H1 (cell line): ENCODE measurements around the gene SMAD7. TPM values are rescaled to one million over a fixed set of nuclear protein-coding genes. Genes with fewer than 3 reads are reported as not detected.

Experiments
- CTCF ChIA-PET: fragments of 300-600 bp; sonication (Branson Sonifier 250); formaldehyde crosslinking; loops from one replicate; lab custom pipeline; 2021; ENCODE audit not compliant: partially characterized antibody; lab: Charles Lee
- POLR2A ChIA-PET: fragments of 300-600 bp; sonication (Branson Sonifier 250); formaldehyde crosslinking; loops from one replicate; lab custom pipeline; 2021; ENCODE audit warnings: inconsistent platforms; ENCODE audit not compliant: partially characterized antibody; lab: Charles Lee
- DNase-seq, 2 experiments: peaks; one replicate each; pipeline versions ENCODE4 v3.0.0 to v3.0.0-alpha.2; 2010 to 2022; ENCODE audit warnings: low spot score in 2 of 2, low read depth in 1 of 2, mixed read lengths in 1 of 2
- FAIRE-seq: peaks from 2 replicates; lab custom pipeline; 2011; peaks lifted over from hg19 to GRCh38; lab: Jason Lieb, UNC
- H2AFZ ChIP-seq: 2 replicates; pipeline ENCODE4 v1.8.1; 2012; ENCODE audit warnings: low read length, inconsistent platforms
- H2AK5ac ChIP-seq: 2 replicates; pipeline ENCODE4 v1.6.1; 2013; ENCODE audit warnings: low read depth, low read length
- H2BK120ac ChIP-seq: replicated peaks from 2 replicates; pipeline ENCODE3; 2013; ENCODE audit warnings: low read depth, low read length, inconsistent platforms
- H2BK12ac ChIP-seq: 2 replicates; pipeline ENCODE4 v1.6.1; 2013; ENCODE audit warnings: low read depth, low read length
- H2BK15ac ChIP-seq: 2 replicates; pipeline ENCODE4 v1.6.1; 2013; ENCODE audit warnings: low read length
- H2BK20ac ChIP-seq: 2 replicates; pipeline ENCODE4 v1.6.1; 2013; ENCODE audit warnings: low read length
- H2BK5ac ChIP-seq: 2 replicates; pipeline ENCODE4 v1.6.1; 2013; ENCODE audit warnings: low read depth, low read length
- H3K14ac ChIP-seq: 2 replicates; pipeline ENCODE4 v1.6.1; 2013; ENCODE audit warnings: inconsistent platforms; ENCODE audit not compliant: insufficient read length
- H3K18ac ChIP-seq: 2 replicates; pipeline ENCODE4 v1.6.1; 2013; ENCODE audit warnings: low read length; ENCODE audit errors: extremely low read depth
- H3K23ac ChIP-seq: 2 replicates; pipeline ENCODE4 v1.6.1; 2013; ENCODE audit warnings: inconsistent platforms; ENCODE audit not compliant: insufficient read length
- H3K23me2 ChIP-seq: 2 replicates; pipeline ENCODE4 v1.6.1; 2013; ENCODE audit warnings: low read depth, low read length
- H3K27ac ChIP-seq: 2 replicates; pipeline ENCODE4 v1.6.1; 2011; ENCODE audit warnings: low read depth, low read length, inconsistent platforms
- H3K27me3 ChIP-seq, 4 experiments: replicated peaks in 1 of 4; 1 replicate in 1 of 4; 2 replicates in 3 of 4; pipeline versions ENCODE4 v1.6.1 to v1.8.1; 2011 to 2013; ENCODE audit warnings: low read length in 3 of 4, mild to moderate bottlenecking in 3 of 4, inconsistent platforms in 2 of 4, mixed read lengths in 2 of 4, moderate library complexity in 1 of 4; ENCODE audit not compliant: control insufficient read depth in 3 of 4, insufficient read depth in 3 of 4; ENCODE audit errors: extremely low read depth in 1 of 4
- H3K36me3 ChIP-seq, 4 experiments: 2 replicates each; pipeline versions ENCODE4 v1.6.1 to v1.8.1; 2011 to 2013; ENCODE audit warnings: mild to moderate bottlenecking in 4 of 4, low read length in 3 of 4, moderate library complexity in 2 of 4, control low read depth in 1 of 4, inconsistent platforms in 1 of 4; ENCODE audit not compliant: insufficient read depth in 4 of 4, control insufficient read depth in 2 of 4
- H3K4ac ChIP-seq: replicated peaks from 2 replicates; pipeline ENCODE3; 2013; ENCODE audit warnings: low read length, low read depth, mixed read lengths, inconsistent platforms; ENCODE audit not compliant: insufficient read length
- H3K4me1 ChIP-seq, 4 experiments: replicated peaks in 1 of 4; 1 replicate in 1 of 4; 2 replicates in 3 of 4; pipeline versions ENCODE4 v1.6.1 to v1.8.1; 2011 to 2013; ENCODE audit warnings: low read length in 3 of 4, inconsistent platforms in 2 of 4, mixed read lengths in 1 of 4; ENCODE audit not compliant: insufficient read depth in 4 of 4, control insufficient read depth in 3 of 4
- H3K4me2 ChIP-seq, 2 experiments: 2 replicates each; pipeline versions ENCODE4 v1.6.1 to v1.8.1; 2011 to 2013; ENCODE audit warnings: low read depth in 2 of 2, low read length in 2 of 2, control low read depth in 1 of 2, inconsistent platforms in 1 of 2, mild to moderate bottlenecking in 1 of 2; ENCODE audit not compliant: insufficient read depth in 1 of 2
- H3K4me3 ChIP-seq, 4 experiments: fragments of 200-600, 300-600 bp in 1 of 4; sonication (generic), shearing (Covaris generic), sonication (Bioruptor Twin) in 1 of 4; 2 replicates each; pipeline versions ENCODE4 v1.5.1 to v1.8.1; 2011 to 2016; ENCODE audit warnings: low read length in 4 of 4, low read depth in 3 of 4, control low read depth in 2 of 4, inconsistent platforms in 2 of 4, mild to moderate bottlenecking in 2 of 4, mixed read lengths in 1 of 4, moderate library complexity in 1 of 4; ENCODE audit not compliant: insufficient read depth in 2 of 4; ENCODE audit errors: extremely low read depth in 1 of 4
- H3K56ac ChIP-seq: replicated peaks from 2 replicates; pipeline ENCODE3; 2013; ENCODE audit warnings: low read depth, mild to moderate bottlenecking, mixed read lengths, low read length, inconsistent platforms; ENCODE audit not compliant: insufficient read length
- H3K79me1 ChIP-seq: 2 replicates; pipeline ENCODE4 v1.6.1; 2013; ENCODE audit warnings: low read depth, low read length, control low read depth
- H3K79me2 ChIP-seq, 2 experiments: 2 replicates each; pipeline versions ENCODE4 v1.6.1 to v1.8.1; 2012 to 2013; ENCODE audit warnings: low read length in 2 of 2, mild to moderate bottlenecking in 2 of 2, inconsistent platforms in 1 of 2; ENCODE audit not compliant: insufficient read depth in 2 of 2, control insufficient read depth in 1 of 2
- H3K9ac ChIP-seq, 4 experiments: replicated peaks in 1 of 4; 1 replicate in 1 of 4; 2 replicates in 3 of 4; pipeline versions ENCODE4 v1.6.1 to v1.8.1; 2011 to 2013; ENCODE audit warnings: low read depth in 3 of 4, low read length in 3 of 4, control low read depth in 2 of 4, mild to moderate bottlenecking in 2 of 4, moderate library complexity in 2 of 4, inconsistent platforms in 1 of 4; ENCODE audit errors: extremely low read depth in 1 of 4
- H3K9me3 ChIP-seq, 2 experiments: 2 replicates each; pipeline versions ENCODE4 v1.6.1 to v1.8.1; 2012 to 2013; ENCODE audit warnings: mild to moderate bottlenecking in 2 of 2, moderate library complexity in 2 of 2, control low read depth in 1 of 2, inconsistent platforms in 1 of 2, low read depth in 1 of 2, low read length in 1 of 2, mixed read lengths in 1 of 2; ENCODE audit not compliant: insufficient read depth in 2 of 2
- H4K20me1 ChIP-seq, 2 experiments: replicated peaks in 1 of 2; 2 replicates each; pipeline versions ENCODE3 to v1.8.1; 2011 to 2013; ENCODE audit warnings: inconsistent platforms in 2 of 2, low read length in 2 of 2, mild to moderate bottlenecking in 1 of 2; ENCODE audit not compliant: insufficient read depth in 2 of 2, control insufficient read depth in 1 of 2
- H4K5ac ChIP-seq: 2 replicates; pipeline ENCODE4 v1.6.1; 2013; ENCODE audit warnings: low read length, low read depth, mixed read lengths, inconsistent platforms; ENCODE audit not compliant: insufficient read length
- H4K8ac ChIP-seq: 2 replicates; pipeline ENCODE4 v1.8.0; 2013; ENCODE audit warnings: mild to moderate bottlenecking, moderate library complexity, low read length, inconsistent platforms; ENCODE audit not compliant: insufficient read depth; ENCODE audit errors: extremely low read depth
- H4K91ac ChIP-seq: replicated peaks from 2 replicates; pipeline ENCODE3; 2013; ENCODE audit warnings: low read length, mixed read lengths, inconsistent platforms; ENCODE audit not compliant: insufficient read length
- CBX8 ChIP-seq: fragments of 300-800, 300-1000 bp; sonication (generic); IDR thresholded peaks from 2 replicates; pipeline ENCODE4 v1.7.1; 2016; ENCODE audit warnings: low read depth, low read length, borderline replicate concordance
- JUN ChIP-seq: IDR thresholded peaks from 2 replicates; pipeline ENCODE4 v1.6.1; 2011; ENCODE audit warnings: low read depth, mild to moderate bottlenecking, improper control_type of control experiment, low read length
- RAD21 ChIP-seq, 2 experiments: IDR thresholded peaks in 1 of 2; conservative IDR thresholded peaks in 1 of 2; 2 replicates each; pipeline ENCODE4 v1.6.1; 2011; ENCODE audit warnings: low read depth in 2 of 2, low read length in 2 of 2, improper control_type of control experiment in 1 of 2, inconsistent platforms in 1 of 2, mild to moderate bottlenecking in 1 of 2, moderate library complexity in 1 of 2
- RBBP5 ChIP-seq: IDR thresholded peaks from 2 replicates; pipeline ENCODE4 v1.7.1; 2012; ENCODE audit warnings: low read depth, mild to moderate bottlenecking, inconsistent platforms, low read length, moderate library complexity, borderline replicate concordance
- SAP30 ChIP-seq: fragments of 300-600 bp; sonication (generic); IDR thresholded peaks from 2 replicates; pipeline ENCODE4 v1.7.1; 2012; ENCODE audit warnings: low read length, moderate library complexity, mild to moderate bottlenecking, inconsistent platforms; ENCODE audit not compliant: insufficient read depth, insufficient replicate concordance
- SP1 ChIP-seq: IDR thresholded peaks from 2 replicates; pipeline ENCODE4 v1.6.1; 2011; ENCODE audit warnings: low read depth, low read length
- TAF1 ChIP-seq: IDR thresholded peaks from 2 replicates; pipeline ENCODE4 v1.6.1; 2011; ENCODE audit warnings: mild to moderate bottlenecking, low read depth, low read length
- ZNF274 ChIP-seq: IDR thresholded peaks from 2 replicates; pipeline ENCODE4 v1.7.0; 2012; ENCODE audit warnings: low read length, borderline replicate concordance; ENCODE audit errors: extremely low read depth
- WGBS, 2 experiments: shearing (Covaris generic) in 1 of 2; methylation state at CpG; one replicate each; pipeline versions ENCODE4 v1.1.6 to v1.1.7; 2013 to 2015; ENCODE audit warnings: low lambda C conversion rate in 2 of 2, mixed read lengths in 2 of 2, inconsistent platforms in 1 of 2, low coverage in 1 of 2, missing lambda C conversion rate in 1 of 2; ENCODE audit not compliant: insufficient replicate concordance in 2 of 2, insufficient coverage in 1 of 2, insufficient read length in 1 of 2; ENCODE audit errors: extremely low coverage in 1 of 2, missing lambda C conversion rate in 1 of 2; 5-methylcytosine and 5-hydroxymethylcytosine counted together
- polyA plus RNA-seq, 7 experiments: library from polyadenylated mRNA; depleted of rRNA in 3 of 7; stranded (reverse) in 5 of 7; unstranded in 2 of 7; fragments of >200 nt in 5 of 7; fragments of 200-250 nt in 2 of 7; gene quantifications; 1 replicate in 5 of 7; 2 replicates in 1 of 7; 4 replicates in 1 of 7; pipeline versions ENCODE4 v1.2.1 to v1.2.3, GENCODE V29; 2011 to 2013; ENCODE audit warnings: missing spikeins in 2 of 7, mixed read lengths in 2 of 7
- total RNA-seq: library from RNA; stranded (reverse); fragmentation: NEBNext Ultra II Directional; extraction: Animal tissue kit (Norgen Biotek cat#: 25700); gene quantifications from 2 replicates; pipeline ENCODE4 v1.2.1, GENCODE V29; 2021
- TF ChIP-seq, protein P1 (sequence below): IDR thresholded peaks from 2 replicates; pipeline ENCODE4 v1.6.1; 2011; ENCODE audit warnings: low read depth, mild to moderate bottlenecking, low read length; ENCODE audit not compliant: insufficient read depth

Gene SMAD7
- total and polyA plus RNA-seq, 2 of the 8 experiments (the other 6 are each of a cell fraction or from before 2014, with no cell fraction given) = 6.5 to 15.5 TPM

GRCh38 chr18:48889115-48889941, 61.4 kb downstream of the SMAD7 start:
- 57% methylated on average over 18 of the region's 18 CpGs; no CpG with 5 or more reads in 1 of the 2 experiments for WGBS, 2 experiments
- TF ChIP-seq TAF1 (no peak), CBX8 (no peak), ZNF274 (no peak), RAD21 (IDR thresholded peaks at IDR 0.05 in 1 of 2, conservative IDR thresholded peaks at IDR 0.05 in 1 of 2; ENCODE audit: low read depth in 2 of 2, low read length in 2 of 2) (peak in 1 of 2 experiments; percentile 10; a peak in 1 of 4 replicates), SAP30 (no peak), SP1 (no peak), RBBP5 (0 out of 2 replicates have a peak, but pooled peaks have one; percentile 38), JUN (no peak)
- TF ChIP-seq, protein P1, sequence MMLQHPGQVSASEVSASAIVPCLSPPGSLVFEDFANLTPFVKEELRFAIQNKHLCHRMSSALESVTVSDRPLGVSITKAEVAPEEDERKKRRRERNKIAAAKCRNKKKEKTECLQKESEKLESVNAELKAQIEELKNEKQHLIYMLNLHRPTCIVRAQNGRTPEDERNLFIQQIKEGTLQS = no peak

More at GRCh38 chr18:48889115-48889941, 61.4 kb downstream of the SMAD7 start:
- no peaks in the 10 kb centered on the region for H3K79me1 ChIP-seq
- peak overlapping the region; percentile 71 for H3K18ac ChIP-seq
- no peak overlapping the region for H2BK5ac ChIP-seq
- peak overlapping the region in 1 of 2 experiments; percentile 32; a peak in 1 of 4 replicates for H3K4me2 ChIP-seq
- H3K14ac ChIP-seq = no peak overlapping the region
- ChIA-PET POLR2A (interaction anchor here (0.7 kb wide), 1 partner anchor 33 kb away, joined by 3 read pairs; no protein-coding TSS in a partner anchor), CTCF (interaction anchor here (0.6 to 1.7 kb wide), 5 partner anchors 28 to 214 kb away, joined by 3 read pairs; no protein-coding TSS in a partner anchor)
- H3K9ac ChIP-seq = no peak overlapping the region
- H3K23me2 ChIP-seq = 0 out of 2 replicates have a peak, but pooled peaks cover 2% of the 10 kb centered on the region
- H2BK15ac ChIP-seq = 0 out of 2 replicates have a peak overlapping the region, but pooled peaks have one; percentile 81
- no peak overlapping the region for H2AFZ ChIP-seq
- H3K9me3 ChIP-seq = no peaks in the 10 kb centered on the region
- H3K79me2 ChIP-seq = no peaks in the 10 kb centered on the region
- H3K4ac ChIP-seq = peak overlapping the region; percentile 5
- H4K5ac ChIP-seq = no peak overlapping the region
- H2BK12ac ChIP-seq = peak overlapping the region; percentile 50; the same call in 1 of the 2 replicates
- peaks cover 0 to 26% (median 15%) of the 10 kb centered on the region in 4 experiments; a peak in 6 of 7 replicates for H3K4me1 ChIP-seq
- H3K56ac ChIP-seq = no peak overlapping the region
- H3K23ac ChIP-seq = no peak overlapping the region
- H2BK20ac ChIP-seq = peak overlapping the region; percentile 98
- H4K20me1 ChIP-seq = no peaks in the 10 kb centered on the region
- DNase-seq = peak in 1 of 2 experiments; percentile 78
- no peaks in the 10 kb centered on the region for H3K27me3 ChIP-seq
- no peak overlapping the region for H3K4me3 ChIP-seq
- H3K36me3 ChIP-seq = no peaks in the 10 kb centered on the region
- H4K8ac ChIP-seq = no peak overlapping the region; the same call in none of the 2 replicates
- no peak overlapping the region for H2AK5ac ChIP-seq
- no peak overlapping the region for H2BK120ac ChIP-seq
- H4K91ac ChIP-seq = peak overlapping the region; percentile 25
- FAIRE-seq = no peak
- H3K27ac ChIP-seq = no peak overlapping the region
